ENCODE data around the gene FAM107B. TPM values are rescaled to one million over a fixed set of nuclear protein-coding genes. Genes with fewer than 3 reads are reported as not detected.

Gene FAM107B
- total and polyA plus RNA-seq, 2 of the 8 experiments (the other 6 are each of a cell fraction or from before 2014, with no cell fraction given), result 7.5 to 28.1 TPM

DNA sequence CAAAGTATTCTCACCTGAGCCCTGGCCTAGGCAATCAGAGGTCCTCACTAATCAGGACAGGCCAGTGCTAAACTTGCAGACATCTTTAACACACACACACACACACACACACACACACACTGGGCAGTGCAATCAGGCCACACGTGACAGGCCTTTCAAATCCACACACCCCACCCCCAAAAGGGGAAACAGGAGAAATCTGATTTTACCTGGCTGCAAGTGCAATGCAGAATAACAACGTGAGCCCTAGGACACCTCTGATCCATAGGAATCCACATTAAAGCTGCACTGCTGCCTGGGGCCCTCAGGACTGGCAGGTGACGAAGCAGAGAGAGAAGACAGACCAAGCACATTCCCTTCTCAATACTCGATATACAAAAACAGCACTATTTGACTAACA is 218.9 kb downstream of the FAM107B start:
- no peak overlapping the region for H2BK12ac ChIP-seq (ENCODE audit: low read depth, low read length)
- H3K4me3 ChIP-seq (ENCODE audit: extremely low read depth in 1 of 4, insufficient read depth in 2 of 4, low read depth in 3 of 4, low read length in 4 of 4), result no peak overlapping the region
- no peak overlapping the region for H3K56ac ChIP-seq (replicated peaks; ENCODE audit: insufficient read length, low read depth, low read length)
- peaks cover 0 to 6% of the 10 kb centered on the region in 2 experiments for H4K20me1 ChIP-seq (replicated peaks in 1 of 2; ENCODE audit: control insufficient read depth in 1 of 2, insufficient read depth in 2 of 2, low read length in 2 of 2)
- no peak overlapping the region for H2AK5ac ChIP-seq (ENCODE audit: low read depth, low read length)
- no peaks in the 10 kb centered on the region for H3K9me3 ChIP-seq (ENCODE audit: insufficient read depth in 2 of 2, low read depth in 1 of 2, low read length in 1 of 2)
- H3K4me2 ChIP-seq (ENCODE audit: insufficient read depth in 1 of 2, low read depth in 2 of 2, low read length in 2 of 2), result peak overlapping the region; percentile 3 to 16; a peak in 1 of 4 replicates
- no peak overlapping the region for H4K5ac ChIP-seq (ENCODE audit: insufficient read length, low read depth, low read length)
- H3K27me3 ChIP-seq (replicated peaks in 1 of 4; ENCODE audit: control insufficient read depth in 3 of 4, extremely low read depth in 1 of 4, insufficient read depth in 3 of 4, low read length in 3 of 4), result no peaks in the 10 kb centered on the region
- DNase-seq (ENCODE audit: low read depth in 1 of 2, low spot score in 2 of 2), result no peak
- H2BK120ac ChIP-seq (replicated peaks; ENCODE audit: low read depth, low read length), result no peak overlapping the region
- no peak overlapping the region; the same call in 1 of the 2 replicates for H3K18ac ChIP-seq (ENCODE audit: extremely low read depth, low read length)
- peaks cover 0 to 18% (median 11%) of the 10 kb centered on the region in 4 experiments; a peak in 6 of 7 replicates for H3K4me1 ChIP-seq (replicated peaks in 1 of 4; ENCODE audit: control insufficient read depth in 3 of 4, insufficient read depth in 4 of 4, low read length in 3 of 4)
- no peak overlapping the region for H3K9ac ChIP-seq (replicated peaks in 1 of 4; ENCODE audit: extremely low read depth in 1 of 4, low read depth in 3 of 4, low read length in 3 of 4)
- no peaks in the 10 kb centered on the region; the same call in 1 of the 2 replicates for H3K23me2 ChIP-seq (ENCODE audit: low read depth, low read length)
- H4K91ac ChIP-seq (replicated peaks; ENCODE audit: insufficient read length, low read length), result no peak overlapping the region
- TF ChIP-seq SAP30 (IDR thresholded peaks at IDR 0.05; ENCODE audit: insufficient read depth, insufficient replicate concordance, low read length), result no peak
- TF ChIP-seq SP2 (IDR thresholded peaks at IDR 0.05; ENCODE audit: low read length), result no peak
- no peak for TF ChIP-seq CBX5 (IDR thresholded peaks at IDR 0.05; ENCODE audit: low read depth, low read length)
- TF ChIP-seq CTBP2 (IDR thresholded peaks at IDR 0.05; ENCODE audit: borderline replicate concordance, insufficient read depth, insufficient read length, low read length), result no peak
- TF ChIP-seq RXRA (IDR thresholded peaks at IDR 0.05; ENCODE audit: insufficient read depth, low read depth, low read length), result no peak
- no peak for TF ChIP-seq POLR2AphosphoS5 (IDR thresholded peaks at IDR 0.05; ENCODE audit: low read depth, low read length)
- TF ChIP-seq, protein P1, sequence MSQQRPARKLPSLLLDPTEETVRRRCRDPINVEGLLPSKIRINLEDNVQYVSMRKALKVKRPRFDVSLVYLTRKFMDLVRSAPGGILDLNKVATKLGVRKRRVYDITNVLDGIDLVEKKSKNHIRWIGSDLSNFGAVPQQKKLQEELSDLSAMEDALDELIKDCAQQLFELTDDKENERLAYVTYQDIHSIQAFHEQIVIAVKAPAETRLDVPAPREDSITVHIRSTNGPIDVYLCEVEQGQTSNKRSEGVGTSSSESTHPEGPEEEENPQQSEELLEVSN (IDR thresholded peaks at IDR 0.05), result no peak
- TF ChIP-seq EGR1 (IDR thresholded peaks at IDR 0.05; ENCODE audit: borderline replicate concordance, low read depth, low read length), result no peak
- no peak for TF ChIP-seq BRCA1 (IDR thresholded peaks at IDR 0.05; ENCODE audit: low read depth, low read length)
- TF ChIP-seq POU5F1 (IDR thresholded peaks at IDR 0.05; ENCODE audit: low read depth, low read length), result no peak
- TF ChIP-seq JUN (IDR thresholded peaks at IDR 0.05; ENCODE audit: low read depth, low read length), result no peak
- H4K8ac ChIP-seq (ENCODE audit: extremely low read depth, insufficient read depth, low read length), result no peak overlapping the region
- CTCF ChIA-PET (ENCODE audit: partially characterized antibody), result interaction anchor here (0.5 to 10.4 kb wide), 15 partner anchors 12 to 1904 kb away, joined by 3 to 156 read pairs (median 4); no protein-coding TSS in a partner anchor
- H3K27ac ChIP-seq (ENCODE audit: low read depth, low read length), result no peak overlapping the region
- 42% methylated on average over 4 of the region's 4 CpGs; no CpG with 5 or more reads in 1 of the 2 experiments for WGBS, 2 experiments (ENCODE audit: extremely low coverage in 1 of 2, insufficient coverage in 1 of 2, insufficient read length in 1 of 2, insufficient replicate concordance in 2 of 2, low coverage in 1 of 2, low lambda C conversion rate in 2 of 2, missing lambda C conversion rate in 1 of 2)
- no peak overlapping the region for H3K14ac ChIP-seq (ENCODE audit: insufficient read length)
- H3K79me2 ChIP-seq (ENCODE audit: control insufficient read depth in 1 of 2, insufficient read depth in 2 of 2, low read length in 2 of 2), result peaks cover 0 to 11% of the 10 kb centered on the region in 2 experiments; a peak in 1 of 4 replicates
- 0 out of 2 replicates have a peak overlapping the region, but pooled peaks have one; percentile 17 for H2BK20ac ChIP-seq (ENCODE audit: low read length)
- FAIRE-seq, result no peak
- no peak overlapping the region for H2BK15ac ChIP-seq (ENCODE audit: low read length)
- H3K23ac ChIP-seq (ENCODE audit: insufficient read length), result no peak overlapping the region
- H3K79me1 ChIP-seq (ENCODE audit: low read depth, low read length), result peaks cover 7% of the 10 kb centered on the region
- POLR2A ChIA-PET (ENCODE audit: partially characterized antibody), result interaction anchor here (2.1 kb wide), 1 partner anchor 282 kb away, joined by 5 read pairs; the partner anchor contains the start of genes CDNF, HSPA14 and MSANTD7
- H2BK5ac ChIP-seq (ENCODE audit: low read depth, low read length), result peak overlapping the region; percentile 26; the same call in 1 of the 2 replicates
- H3K4ac ChIP-seq (replicated peaks; ENCODE audit: insufficient read length, low read depth, low read length), result no peak overlapping the region
- no peaks in the 10 kb centered on the region for H3K36me3 ChIP-seq (ENCODE audit: control insufficient read depth in 2 of 4, insufficient read depth in 4 of 4, low read length in 3 of 4)
- H2AFZ ChIP-seq (ENCODE audit: low read length), result no peak overlapping the region

Data from H1 (cell line).